HG02840 (cell line): ENCODE data around the gene ERRFI1.

Experiments used
- ATAC-seq: cut with Tn5 transposase; IDR thresholded peaks from one replicate; pipeline ENCODE4 v1.9.1; 2021; ENCODE audit warnings: mild to moderate bottlenecking, moderate library complexity, moderate number of reproducible peaks; ENCODE audit not compliant: unreplicated experiment, low FRiP score

Gene ERRFI1

DNA sequence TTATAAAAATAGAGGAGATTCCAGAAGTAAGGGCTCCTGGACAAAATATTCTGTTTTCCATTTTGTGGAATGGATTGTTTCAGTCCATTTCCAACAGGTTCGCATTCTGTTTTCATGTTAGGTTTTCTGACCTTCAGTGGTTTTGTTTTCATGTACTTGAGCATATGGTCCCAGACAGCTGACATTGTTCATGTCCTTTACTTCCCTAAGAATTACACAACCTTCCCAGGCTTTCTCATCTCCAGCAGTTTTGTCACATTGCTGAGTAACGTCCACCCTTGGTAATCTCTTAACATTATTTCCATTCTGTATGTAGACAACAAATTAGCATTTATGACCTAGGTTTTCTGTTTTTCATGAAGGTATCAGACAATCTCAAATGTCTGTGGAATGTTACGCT is 21.0 kb upstream of the ERRFI1 start:
- no peak for ATAC-seq

DNA sequence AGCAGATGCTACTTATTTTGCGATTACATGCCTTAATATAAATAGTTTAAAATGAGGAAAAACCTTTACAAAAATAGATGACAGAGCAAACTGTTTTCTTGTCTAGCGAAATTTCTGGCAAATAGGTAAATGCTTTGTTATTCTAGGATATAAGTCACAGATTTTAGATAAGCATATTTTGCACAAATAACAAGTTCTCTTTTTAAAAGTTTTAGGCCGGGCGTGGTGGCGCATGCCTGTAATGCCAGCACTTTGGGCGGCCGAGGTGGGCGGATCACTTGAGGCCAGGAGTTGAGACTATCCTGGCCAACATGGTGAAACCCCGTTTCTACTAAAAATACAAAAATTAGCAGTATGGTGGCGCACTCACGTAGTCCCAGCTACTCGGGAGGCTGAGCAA is 20.3 kb upstream of the ERRFI1 start:
- ATAC-seq = no peak

DNA sequence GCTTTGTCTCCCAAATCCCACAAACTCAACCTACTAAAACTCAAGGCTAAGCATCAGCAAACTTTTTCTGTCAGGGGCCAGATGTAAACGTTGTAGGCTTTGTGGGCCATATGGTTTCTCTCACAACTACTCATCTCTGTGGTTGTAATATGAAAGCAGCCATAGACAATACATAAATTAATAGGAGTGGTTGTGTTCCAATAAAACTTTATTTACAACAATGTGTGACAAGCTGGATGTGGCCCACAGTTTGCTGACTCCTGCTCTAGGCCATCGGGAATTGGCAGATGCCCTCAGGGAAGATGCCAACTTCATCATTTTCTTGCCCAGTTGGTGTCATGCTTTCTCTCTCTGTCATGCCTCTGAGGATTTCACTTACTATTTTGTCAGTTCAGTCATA is 17.5 kb upstream of the ERRFI1 start:
- ATAC-seq = no peak

- no peak for ATAC-seq
Measured at GRCh38 chr1:8042134-8042533, 16.0 kb upstream of the ERRFI1 start.

DNA sequence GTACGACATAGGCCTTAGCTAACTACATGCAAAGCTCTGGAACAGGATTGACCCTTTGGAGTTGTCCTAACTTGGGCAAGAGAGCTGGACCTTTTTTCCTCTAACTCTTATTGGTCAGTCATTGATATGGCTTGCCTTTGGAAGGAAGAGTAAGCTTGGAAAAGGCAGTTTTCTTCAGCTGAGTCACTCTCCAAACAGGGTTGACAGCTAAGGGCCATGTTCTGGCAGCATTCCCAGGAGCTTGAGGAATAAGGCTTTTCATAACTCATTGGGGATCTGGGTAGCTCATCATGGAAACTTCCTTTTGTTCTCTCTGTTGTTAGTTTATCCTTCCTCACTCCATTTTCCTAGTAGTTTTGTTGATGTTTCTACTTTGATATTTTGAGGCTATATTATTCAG is 14.5 kb upstream of the ERRFI1 start:
- no peak for ATAC-seq

DNA sequence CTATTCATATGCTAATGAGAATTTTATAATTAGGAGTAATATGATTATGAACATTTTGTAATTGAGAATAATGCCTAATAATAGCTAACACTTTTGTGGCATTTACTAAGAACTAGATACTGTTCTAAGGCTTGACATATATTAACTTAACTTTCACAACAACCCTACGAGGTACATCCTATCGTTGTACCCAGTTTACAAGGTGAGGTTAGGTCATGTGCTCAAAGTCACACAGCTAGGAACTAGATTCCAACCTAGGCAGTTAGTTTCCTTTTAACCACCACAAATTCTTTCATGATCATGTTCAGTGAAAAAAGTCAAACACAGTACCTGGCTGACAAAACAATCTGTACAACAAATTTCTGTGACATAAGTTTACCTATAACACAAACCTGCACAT is 13.0 kb upstream of the ERRFI1 start:
- ATAC-seq = no peak

- no peak for ATAC-seq
Measured at GRCh38 chr1:8035289-8035688, 9.2 kb upstream of the ERRFI1 start.

DNA sequence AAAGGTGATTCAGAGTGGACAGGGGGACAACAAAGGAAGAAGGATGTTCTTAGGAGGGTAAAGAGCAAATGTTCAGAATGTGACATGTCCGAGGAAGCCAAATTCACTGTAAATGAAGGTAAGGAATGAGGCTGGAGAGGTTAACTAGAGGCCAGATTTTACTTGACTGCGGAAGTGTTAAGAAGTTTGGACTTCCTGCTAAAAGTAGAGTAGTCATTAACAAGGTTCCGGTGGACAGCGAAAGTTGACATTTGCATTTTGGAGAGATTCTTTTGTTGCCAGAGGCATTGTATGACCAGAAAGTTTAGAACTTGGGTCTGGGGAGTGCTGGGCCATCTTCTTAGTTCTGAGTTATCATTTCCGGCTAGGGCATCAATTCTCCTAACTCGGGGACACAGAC is 7.2 kb upstream of the ERRFI1 start:
- ATAC-seq = no peak

GRCh38 chr1:8032366-8032910 is 6.3 kb upstream of the ERRFI1 start:
- ATAC-seq = no peak

DNA sequence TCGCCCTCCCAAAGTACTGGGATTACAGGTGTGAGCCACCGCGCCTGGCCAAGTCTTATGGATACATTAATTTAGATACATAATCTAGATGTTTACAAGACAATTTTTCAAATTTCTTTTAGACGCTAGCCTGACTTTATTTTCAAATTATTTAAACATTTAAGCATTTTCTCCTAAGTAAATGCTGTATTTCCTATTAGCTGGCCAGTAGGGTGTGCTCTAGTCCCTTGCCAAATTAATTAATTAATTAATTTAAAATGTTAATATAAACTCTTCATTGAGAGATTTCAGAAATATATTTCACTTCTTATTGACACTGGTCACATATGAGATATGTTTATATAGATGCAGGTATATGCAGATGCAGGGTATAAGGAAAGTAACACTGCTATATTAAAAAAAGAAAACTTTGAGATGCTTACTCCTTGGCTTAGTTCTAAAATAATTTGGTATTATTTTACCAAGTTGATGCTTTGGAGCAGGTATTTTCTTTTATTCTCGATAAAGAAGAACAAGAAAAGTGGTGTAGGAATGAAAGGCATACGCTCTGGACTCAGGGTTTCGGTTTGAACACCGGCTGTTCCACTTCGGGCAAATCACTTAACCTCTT is 5.2 kb upstream of the ERRFI1 start:
- no peak for ATAC-seq

GRCh38 chr1:8028571-8028910 is 2.4 kb upstream of the ERRFI1 start:
- ATAC-seq = no peak

- ATAC-seq = no peak
Measured at GRCh38 chr1:8027748-8028570, 1.9 kb upstream of the ERRFI1 start.

DNA sequence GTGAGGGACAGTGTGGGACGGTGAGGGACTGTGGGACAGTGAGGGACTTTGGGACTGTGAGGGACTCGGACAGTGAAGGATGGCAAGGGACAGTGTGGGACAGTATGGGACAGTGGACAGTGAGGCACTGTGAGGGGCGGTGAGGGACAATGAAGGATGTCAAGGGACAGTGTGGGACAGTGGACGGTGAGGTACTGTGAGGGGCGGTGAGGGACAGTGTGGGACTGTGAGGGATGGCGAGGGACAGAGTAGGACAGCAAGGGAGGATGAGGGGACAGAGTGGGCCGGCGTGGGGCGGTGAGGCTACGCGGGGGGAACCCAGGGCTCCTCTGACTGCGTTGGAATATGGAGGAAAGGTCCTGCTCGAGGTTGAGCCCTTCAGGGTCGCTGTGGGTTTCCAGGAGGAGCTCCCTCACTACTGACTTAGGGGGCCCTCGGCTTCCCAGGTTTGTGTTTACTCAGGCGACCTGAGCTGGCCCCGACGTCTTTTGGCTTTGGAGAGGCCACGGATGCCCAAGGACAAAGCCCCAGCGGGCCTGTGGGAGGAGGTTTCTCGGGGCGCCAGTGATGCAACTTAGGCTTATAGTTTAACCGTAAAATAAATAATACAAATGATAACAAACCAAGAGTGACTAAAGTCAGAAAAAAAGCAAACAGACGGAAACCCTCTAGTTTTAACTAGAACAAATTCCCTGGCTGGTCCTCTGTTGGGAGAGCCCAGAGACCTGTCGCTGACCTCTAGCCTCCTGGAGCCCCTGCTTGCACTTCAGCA is 1.1 kb upstream of the ERRFI1 start:
- no peak for ATAC-seq

DNA sequence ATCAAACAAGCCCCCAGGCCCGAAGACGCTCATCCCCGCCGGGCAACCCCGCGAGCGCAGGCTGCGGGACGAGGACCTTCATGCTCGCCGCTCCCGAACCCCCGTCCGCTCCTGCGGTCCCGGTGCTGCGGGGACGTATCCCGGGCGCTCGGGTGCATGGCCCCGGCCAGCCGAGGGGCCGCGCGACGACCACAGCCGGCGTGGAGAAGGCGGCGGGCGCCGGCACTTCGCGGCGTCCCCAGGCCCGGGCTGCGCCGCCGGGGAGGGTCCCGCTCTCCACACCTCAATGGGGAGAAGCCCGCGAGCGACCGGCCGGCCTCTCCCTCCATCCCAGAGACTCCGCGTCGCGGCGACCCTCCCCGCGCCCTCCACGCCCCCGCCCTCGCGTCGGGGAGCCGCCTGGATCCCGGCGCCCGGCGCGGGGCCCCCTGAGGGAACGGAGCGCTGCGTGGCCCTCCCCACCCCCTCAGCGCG is 401 bp downstream of the ERRFI1 start:
- ATAC-seq = peak; percentile 2

DNA sequence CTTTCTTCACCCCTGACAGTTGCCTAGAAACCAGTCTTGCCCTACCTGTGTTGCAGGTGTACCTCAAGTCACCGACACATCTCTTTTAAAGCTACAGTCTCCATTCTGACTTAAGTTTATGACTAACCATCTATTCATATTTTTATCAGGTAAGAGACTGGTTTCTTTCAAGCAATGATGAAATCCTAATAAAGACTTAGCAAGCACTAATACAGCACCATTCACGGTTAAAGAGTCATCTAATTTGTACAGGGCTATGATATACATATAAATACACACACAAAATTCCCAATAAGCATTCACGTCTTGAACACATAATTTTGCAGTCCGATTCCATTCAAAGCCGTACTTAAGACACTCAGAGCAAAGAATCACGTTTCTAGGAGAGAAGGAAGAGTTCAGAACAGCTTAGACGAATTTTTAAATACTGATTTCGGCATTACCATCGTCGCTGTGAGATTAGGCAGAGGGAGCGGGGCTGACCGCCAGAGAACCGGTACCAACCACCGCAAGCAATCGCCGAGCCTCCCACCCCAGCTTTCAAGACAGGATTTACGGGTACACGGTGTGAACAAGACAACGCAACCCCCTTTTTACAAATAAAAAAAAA is 943 bp downstream of the ERRFI1 start:
- no peak for ATAC-seq

GRCh38 chr1:8024329-8024728 is 1.8 kb downstream of the ERRFI1 start:
- ATAC-seq = no peak

GRCh38 chr1:8023995-8024313 is 2.2 kb downstream of the ERRFI1 start:
- no peak for ATAC-seq

DNA sequence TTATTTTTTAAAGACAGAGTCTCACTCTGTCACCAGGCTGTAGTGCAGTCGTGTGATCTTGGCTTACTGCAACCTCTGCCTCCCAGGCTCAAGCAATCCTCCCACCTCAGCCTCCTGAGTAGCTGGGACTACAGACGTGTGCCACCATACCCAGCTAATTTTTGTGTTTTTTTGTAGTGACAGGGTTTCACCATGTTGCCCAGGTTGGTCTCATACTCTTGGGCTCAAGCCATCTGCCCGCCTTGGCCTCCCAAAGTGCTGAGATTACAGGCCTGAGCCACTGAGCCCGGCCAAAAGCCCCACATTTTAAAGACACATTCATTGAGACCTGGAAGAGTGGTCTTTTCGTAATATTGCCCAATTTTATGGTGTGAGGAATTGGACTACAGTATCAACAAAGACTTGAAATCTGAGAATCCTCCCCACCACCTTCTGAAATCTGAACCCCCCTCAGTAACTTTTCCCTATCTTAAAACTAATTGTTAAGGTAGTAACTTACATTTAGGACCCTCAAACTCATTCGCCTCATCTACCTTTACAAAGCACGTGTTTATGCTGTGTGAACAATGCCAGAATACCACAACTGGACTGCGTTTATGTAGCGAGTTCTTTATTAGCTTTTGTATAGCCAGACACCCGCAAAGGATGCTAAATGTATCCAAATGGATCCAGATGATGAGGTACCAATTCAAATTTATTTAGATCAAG is 2.7 kb downstream of the ERRFI1 start:
- ATAC-seq = no peak

- no peak for ATAC-seq
Measured at GRCh38 chr1:8022395-8023286, 3.5 kb downstream of the ERRFI1 start.
